Upper lobe of left lung (tissue), 4 donors: ENCODE results near the gene SRPK2.

ENCODE experiments used
- EP300 ChIP-seq, 4 donors: sonication (generic); formaldehyde crosslinking; IDR thresholded peaks; one replicate each; pipeline ENCODE4 v1.5.1; 2017; ENCODE audit warnings: antibody characterized with exemption in 4 of 4, control low read depth in 2 of 4
- POLR2A ChIP-seq, 4 donors: fragments of 450-650 bp; IDR thresholded peaks; one replicate each; pipeline ENCODE4 v1.5.1; 2016 to 2017; ENCODE audit warnings: antibody characterized with exemption in 4 of 4, mild to moderate bottlenecking in 2 of 4
- POLR2AphosphoS5 ChIP-seq, 2 donors: sonication (generic); formaldehyde crosslinking; IDR thresholded peaks; one replicate each; pipeline ENCODE4 v1.5.1; 2017; ENCODE audit warnings: antibody characterized with exemption in 2 of 2
- TF ChIP-seq, protein P1 (sequence below), 6 experiments: fragments of 450-650 bp in 4 of 6; fragments of 200-600 bp in 2 of 6; sonication (generic) in 2 of 6; IDR thresholded peaks; one replicate each; pipeline ENCODE4 v1.5.1; 2016 to 2019; ENCODE audit warnings: antibody characterized with exemption in 6 of 6

DNA sequence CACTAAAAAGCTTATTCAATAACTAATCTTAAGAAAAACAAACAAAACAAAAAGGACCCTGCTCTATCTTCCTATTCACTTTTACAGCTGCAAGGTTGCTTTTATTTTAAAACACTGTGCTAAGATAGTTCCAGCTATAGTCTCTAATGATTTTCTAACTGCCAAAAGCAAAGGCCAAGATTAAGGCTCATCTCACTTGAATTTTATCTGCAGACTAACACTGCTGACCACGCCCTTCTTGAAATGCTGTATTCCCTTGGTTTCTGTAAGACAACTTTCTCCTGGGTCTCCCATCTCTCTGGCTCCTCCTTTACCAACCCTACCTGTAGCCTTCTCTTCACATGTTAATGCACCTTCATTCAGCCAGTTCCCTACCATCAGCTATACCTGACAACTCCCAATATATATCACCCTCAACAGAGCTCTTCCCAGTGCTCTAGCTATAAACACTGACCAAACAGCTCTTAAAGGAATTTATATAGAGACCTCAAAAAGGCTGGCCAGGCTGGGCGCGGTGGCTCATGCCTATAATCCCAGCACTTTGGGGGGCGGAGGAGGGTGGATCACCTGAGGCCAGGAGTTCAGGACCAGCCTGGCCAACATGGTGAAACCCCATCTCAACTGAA, 11.7 kb downstream of the SRPK2 start:
- TF ChIP-seq, protein P1, sequence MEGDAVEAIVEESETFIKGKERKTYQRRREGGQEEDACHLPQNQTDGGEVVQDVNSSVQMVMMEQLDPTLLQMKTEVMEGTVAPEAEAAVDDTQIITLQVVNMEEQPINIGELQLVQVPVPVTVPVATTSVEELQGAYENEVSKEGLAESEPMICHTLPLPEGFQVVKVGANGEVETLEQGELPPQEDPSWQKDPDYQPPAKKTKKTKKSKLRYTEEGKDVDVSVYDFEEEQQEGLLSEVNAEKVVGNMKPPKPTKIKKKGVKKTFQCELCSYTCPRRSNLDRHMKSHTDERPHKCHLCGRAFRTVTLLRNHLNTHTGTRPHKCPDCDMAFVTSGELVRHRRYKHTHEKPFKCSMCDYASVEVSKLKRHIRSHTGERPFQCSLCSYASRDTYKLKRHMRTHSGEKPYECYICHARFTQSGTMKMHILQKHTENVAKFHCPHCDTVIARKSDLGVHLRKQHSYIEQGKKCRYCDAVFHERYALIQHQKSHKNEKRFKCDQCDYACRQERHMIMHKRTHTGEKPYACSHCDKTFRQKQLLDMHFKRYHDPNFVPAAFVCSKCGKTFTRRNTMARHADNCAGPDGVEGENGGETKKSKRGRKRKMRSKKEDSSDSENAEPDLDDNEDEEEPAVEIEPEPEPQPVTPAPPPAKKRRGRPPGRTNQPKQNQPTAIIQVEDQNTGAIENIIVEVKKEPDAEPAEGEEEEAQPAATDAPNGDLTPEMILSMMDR (IDR thresholded peaks at IDR 0.05): no peak
- TF ChIP-seq EP300 (IDR thresholded peaks at IDR 0.05) (no peak), POLR2A (IDR thresholded peaks at IDR 0.05) (no peak), POLR2AphosphoS5 (IDR thresholded peaks at IDR 0.05) (no peak)
